Mammary microvascular endothelial cell (primary cell): Measurements from ENCODE around the gene RRN3. TPM values are rescaled to one million over a fixed set of nuclear protein-coding genes. Genes with fewer than 3 reads are reported as not detected.

Experiments used
- total RNA-seq: library from RNA; depleted of rRNA; stranded (reverse); fragments of >200 nt; gene quantifications from 2 replicates; pipeline ENCODE4 v1.2.3, GENCODE V29; 2015

The RRN3 gene, protein sequence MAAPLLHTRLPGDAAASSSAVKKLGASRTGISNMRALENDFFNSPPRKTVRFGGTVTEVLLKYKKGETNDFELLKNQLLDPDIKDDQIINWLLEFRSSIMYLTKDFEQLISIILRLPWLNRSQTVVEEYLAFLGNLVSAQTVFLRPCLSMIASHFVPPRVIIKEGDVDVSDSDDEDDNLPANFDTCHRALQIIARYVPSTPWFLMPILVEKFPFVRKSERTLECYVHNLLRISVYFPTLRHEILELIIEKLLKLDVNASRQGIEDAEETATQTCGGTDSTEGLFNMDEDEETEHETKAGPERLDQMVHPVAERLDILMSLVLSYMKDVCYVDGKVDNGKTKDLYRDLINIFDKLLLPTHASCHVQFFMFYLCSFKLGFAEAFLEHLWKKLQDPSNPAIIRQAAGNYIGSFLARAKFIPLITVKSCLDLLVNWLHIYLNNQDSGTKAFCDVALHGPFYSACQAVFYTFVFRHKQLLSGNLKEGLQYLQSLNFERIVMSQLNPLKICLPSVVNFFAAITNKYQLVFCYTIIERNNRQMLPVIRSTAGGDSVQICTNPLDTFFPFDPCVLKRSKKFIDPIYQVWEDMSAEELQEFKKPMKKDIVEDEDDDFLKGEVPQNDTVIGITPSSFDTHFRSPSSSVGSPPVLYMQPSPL
- total RNA-seq, result 27.8 and 29.3 TPM in 2 replicates

DNA sequence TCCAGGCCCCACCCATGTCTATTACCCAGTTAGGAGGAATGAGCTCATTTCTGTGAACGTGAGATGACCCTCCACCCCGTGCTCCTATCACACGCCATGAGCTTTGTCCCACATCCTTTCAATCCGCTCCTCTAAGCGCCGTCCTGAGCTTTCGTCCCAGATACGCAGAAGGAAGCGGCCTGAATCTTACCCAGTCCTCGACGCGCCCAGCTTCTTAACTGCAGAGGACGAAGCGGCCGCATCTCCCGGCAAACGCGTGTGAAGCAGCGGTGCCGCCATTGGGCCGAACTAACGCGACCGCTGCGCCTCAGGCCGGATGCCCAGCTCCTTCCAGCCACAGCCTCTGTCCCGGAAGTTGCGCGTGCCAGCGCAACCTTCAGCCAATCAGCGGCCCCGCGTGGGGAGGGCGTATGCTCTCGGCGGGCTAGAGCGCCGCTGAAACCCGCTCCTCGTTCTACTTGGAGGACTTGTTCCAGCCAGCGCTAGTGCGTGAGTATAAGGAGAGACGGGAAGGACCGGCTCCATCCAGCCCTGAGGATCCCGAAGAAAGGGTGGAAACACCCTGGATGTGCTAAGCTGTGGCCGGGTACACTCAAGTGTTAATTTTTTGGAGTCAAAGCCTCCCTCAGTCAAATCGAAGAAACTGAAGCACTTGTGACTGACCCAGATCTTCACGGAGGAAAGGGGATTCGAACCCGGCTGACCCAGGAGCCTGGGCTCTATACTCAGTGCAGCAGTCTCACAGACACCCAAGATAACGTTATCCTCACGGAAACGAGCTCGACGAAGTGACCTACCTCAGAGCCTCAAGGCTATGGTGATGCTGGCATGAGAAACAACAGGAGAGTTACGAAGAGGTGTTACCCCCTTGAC lies at the start of gene RRN3:
Gene RRN3 (minus strand): TSS at position 318 of the 873 bp plus-strand sequence. CDS start 39 bp downstream, at position 279.

Other genes starting within 250 kb of the RRN3 start
- 5.9 and 11.8 TPM in 2 replicates for gene NPIPA1, start 156.8 kb downstream of the RRN3 start, total RNA-seq
- 46.2 and 47.4 TPM in 2 replicates for gene PDXDC1, start 119.2 kb downstream of the RRN3 start, total RNA-seq
- 123 and 125 TPM in 2 replicates for gene NTAN1, start 38.2 kb downstream of the RRN3 start, total RNA-seq